NB4 (cell line): ENCODE results near the gene SH2D4B.

Experiments
- CTCF ChIP-seq: IDR thresholded peaks from one replicate; pipeline ENCODE4 v1.5.1; 2012; ENCODE audit warnings: low read depth, low read length
- MAX ChIP-seq: IDR thresholded peaks from 2 replicates; pipeline ENCODE4 v1.6.1; 2011; ENCODE audit warnings: low read depth, low read length
- MYC ChIP-seq: IDR thresholded peaks from 2 replicates; pipeline ENCODE4 v1.6.1; 2011; ENCODE audit warnings: low read depth, low read length
- POLR2A ChIP-seq: IDR thresholded peaks from 2 replicates; pipeline ENCODE4 v1.6.1; 2011; ENCODE audit warnings: mild to moderate bottlenecking; ENCODE audit not compliant: insufficient read length; ENCODE audit errors: extremely low read depth

- TF ChIP-seq CTCF = no peak
- no peak for TF ChIP-seq POLR2A
- TF ChIP-seq MAX = no peak
- TF ChIP-seq MYC = no peak
Measured at GRCh38 chr10:80585812-80586211, 48.1 kb downstream of the SH2D4B start.
